Hematopoietic multipotent progenitor cell (in vitro differentiated cells): ENCODE data around the gene PCSK2. TPM values are rescaled to one million over a fixed set of nuclear protein-coding genes. Genes with fewer than 3 reads are reported as not detected.

Experiments used
- DNase-seq, 3 donors: peaks; one replicate each; pipeline ENCODE4 v3.0.0-alpha.2; 2011 to 2015; ENCODE audit warnings: low read depth in 2 of 3, low spot score in 2 of 3
- total RNA-seq: library from RNA; depleted of rRNA; stranded (reverse); fragments of >200 nt; gene quantifications from one replicate; pipeline ENCODE4 v1.2.3, GENCODE V29; 2012

Gene PCSK2
- total RNA-seq, 1 donor = under 0.01 TPM

DNA sequence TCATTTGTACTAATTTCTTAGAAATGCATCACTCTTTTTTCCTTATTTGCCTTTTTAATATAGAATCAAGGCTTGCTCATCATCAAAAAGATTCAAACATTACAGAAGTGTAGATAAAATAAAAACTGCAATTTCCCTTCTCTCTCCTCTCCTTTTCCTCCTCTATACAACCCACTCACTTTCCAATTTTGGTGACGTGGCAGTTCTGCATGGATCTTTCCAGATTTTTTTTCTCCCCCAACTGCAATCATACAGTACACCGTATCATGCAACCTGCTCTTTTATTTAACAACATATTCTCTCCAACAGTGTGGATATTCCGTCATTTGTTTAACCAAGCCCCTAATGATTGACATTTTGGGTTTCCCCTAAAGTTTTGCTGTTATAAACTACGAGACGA lies 163.8 kb downstream of the PCSK2 start:
- no peak for DNase-seq

DNA sequence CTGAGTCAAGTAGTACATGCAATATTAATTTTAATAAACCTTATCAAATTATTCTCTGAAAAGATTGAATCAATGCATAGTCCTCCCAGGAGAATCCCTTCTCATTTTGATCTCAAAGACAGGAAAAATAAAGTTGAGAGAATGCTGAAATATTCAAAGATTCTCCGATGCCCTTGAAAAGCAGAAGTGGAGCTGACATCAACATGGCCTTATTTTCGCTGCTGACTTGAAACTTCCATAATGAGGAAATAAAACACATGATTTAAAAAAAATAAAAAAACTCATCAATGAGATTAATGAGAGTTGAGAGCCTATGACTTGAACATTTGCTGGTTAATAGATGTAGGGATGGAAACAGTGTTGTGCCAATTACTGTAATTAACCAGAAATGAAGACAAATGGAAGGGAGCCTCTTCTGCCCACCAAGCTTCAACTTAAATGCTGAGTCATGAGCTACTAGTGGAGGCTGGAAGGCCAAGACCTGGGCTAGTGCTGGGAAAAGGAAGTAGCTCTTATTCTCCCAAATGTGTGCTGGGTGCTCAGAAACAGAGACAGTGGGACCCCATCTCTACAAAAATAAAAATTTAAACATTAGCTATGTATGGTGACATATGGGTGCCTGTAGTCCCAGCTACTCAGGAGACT lies 164.4 kb downstream of the PCSK2 start:
- no peak for DNase-seq

DNA sequence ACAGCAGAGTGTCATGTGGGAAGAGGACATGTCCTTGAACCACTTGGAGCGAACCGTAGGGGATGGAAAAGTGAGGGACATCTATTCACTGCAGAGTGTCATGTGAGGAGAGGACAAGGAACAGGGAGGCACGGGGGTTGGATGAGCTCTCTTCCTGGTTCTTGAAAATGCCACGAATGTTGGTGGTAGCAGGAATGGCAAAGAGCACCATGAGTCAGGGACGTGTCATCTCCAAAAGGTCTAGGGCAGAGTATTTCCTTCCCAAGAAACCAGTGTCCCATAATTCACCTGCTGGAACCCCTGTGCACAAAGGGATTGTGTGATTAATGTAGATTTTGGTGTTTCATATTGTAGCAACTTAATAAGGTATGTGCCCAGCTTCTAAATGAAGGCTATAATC lies 167.6 kb downstream of the PCSK2 start:
- DNase-seq = no peak

DNA sequence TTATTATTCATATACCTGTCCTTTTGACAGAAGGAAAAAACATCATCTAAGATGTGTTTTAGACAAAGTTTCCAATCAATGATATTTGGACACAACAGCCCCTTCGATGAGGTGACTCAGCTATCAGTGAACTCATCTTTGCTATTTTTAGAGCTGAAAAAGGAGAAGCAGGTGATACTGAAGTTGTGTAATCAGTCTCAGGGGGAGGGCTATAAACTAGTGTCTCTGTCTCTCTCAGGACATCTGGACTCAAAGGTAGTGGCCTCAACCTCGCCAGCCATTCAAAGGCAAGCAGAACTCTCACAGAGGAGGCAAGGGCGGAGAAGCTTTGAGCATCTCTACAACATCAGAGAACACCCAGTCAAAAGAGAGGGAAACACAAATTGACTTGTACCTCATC lies 168.9 kb downstream of the PCSK2 start:
- DNase-seq = no peak

DNA sequence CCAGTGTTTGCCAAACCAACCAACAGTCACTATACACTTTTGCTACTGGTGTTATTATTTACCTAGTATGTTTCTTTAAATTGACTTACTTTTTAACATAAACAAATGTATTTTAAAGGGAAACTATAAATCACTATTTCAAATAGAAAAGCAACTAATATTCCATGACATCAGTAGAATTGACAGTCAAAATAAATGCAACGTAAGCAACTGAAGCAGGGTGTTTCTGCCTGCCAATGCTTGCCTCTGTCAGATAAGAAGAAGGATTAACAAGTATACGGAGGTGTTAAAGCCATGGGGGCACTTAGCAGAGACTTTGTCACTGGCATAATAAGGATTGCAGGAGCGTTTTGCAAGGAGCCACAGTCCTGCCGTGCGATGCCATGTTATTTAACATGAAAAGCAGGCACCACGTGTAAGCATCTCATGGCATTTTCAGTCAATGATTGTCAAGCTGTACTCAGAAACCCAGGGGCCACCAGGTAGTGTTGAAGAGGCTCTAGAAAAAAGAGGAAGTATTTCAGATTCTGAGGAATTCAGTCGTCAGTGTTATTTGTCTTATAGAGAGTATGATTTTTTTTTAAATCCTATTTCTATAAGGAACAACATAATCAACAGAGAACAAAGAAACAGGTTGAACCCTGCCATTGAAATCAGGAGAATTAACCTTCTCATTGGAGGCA lies 172.6 kb downstream of the PCSK2 start:
- no peak for DNase-seq

DNA sequence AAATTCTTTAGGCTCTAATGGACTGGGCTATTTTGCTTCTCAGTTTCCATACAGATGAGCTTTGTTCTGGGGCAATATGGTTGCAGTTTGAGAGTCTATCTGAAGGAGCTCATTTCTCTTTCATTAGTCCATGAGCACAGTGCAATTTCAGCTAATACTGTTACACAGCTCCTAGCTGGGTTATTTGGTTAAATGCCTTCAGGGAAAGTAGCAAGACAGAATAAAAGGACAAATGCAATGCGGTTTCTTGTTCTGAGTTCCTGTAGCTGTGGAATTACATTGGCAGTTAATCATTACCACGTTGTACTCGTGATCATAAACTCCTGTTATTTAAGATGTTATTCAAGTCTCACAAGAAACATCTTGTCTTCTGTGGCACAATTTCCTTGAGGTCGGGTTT lies 176.6 kb downstream of the PCSK2 start:
- no peak for DNase-seq

DNA sequence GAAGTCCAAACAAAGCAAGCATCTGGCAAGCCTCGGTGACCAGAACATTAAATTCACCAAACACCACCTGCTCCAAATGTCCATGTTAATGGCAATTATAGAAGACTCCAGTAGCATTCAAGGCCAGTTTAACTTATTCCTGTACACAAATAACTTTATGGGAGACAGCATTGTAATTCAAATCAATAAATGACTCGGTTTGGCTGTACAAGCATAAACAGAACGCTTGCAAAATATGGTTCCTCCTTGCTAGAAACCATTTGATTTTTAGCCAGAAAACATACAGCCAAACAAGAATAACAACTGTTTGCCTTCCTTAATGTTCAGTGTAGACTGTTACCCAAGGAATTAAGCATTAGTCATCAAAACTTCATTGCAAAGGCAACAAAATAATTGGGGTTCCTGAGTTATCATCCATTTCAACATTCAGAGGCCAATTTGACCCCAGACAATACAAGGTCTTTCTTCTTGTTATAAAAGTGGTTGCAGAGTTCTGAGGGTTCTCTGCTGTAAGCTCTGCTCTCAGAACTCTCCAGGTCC lies 179.3 kb downstream of the PCSK2 start:
- no peak for DNase-seq

DNA sequence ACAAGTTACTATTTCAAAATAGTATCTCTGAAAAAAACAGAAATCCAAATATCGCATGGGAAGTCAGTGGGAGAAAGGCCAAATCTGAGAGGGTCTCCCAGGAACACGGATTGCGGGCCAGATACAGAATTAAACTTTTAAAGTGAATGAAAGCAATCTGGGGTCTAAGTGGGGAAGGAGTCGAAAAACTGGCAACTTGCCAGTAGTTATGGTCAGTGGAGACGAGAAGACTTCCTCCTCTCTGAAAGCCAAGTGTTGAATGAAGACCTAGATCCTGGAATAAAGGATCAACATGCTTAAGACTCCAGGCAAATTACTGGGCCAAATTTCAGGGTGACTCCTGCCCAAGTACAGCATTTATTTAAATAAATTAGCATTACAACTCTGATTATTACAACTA lies 180.7 kb downstream of the PCSK2 start:
- DNase-seq = no peak

DNA sequence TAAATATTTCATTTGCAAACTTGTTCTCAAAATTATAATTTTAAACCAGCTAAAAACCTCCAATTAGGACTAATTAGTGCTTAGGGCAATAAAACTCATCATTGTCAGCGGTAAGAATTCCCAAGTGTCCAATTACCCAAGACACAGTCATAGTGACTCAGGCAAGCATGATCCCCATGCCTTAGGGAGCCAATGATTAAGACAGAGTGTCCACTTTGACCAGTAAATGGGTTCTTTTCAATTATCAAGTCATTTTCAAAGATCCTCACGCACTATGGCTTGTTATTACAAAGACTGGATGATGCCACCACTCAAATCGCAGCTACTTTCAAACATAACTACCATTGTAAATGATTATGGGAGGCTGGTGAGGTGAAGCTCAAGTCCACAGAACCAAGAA lies 190.4 kb downstream of the PCSK2 start:
- DNase-seq = no peak

DNA sequence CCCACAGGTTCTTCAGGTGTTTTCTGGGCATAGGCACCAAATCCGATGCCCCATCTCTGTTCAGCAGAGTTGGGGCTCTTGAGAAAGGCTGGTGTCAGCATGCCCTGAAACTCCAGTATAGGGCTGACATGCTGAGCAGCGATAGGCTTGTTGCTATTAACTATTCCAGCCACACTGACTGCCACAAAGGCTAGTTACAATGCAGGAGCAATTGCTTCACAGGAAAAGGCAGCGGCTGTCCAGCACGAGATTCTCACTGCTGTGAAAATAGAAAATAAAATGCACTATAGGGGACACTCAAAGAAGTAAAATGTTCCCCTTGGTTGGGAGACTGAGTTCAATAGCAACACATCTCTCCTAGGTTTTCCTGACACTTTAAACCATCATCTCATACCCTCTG lies 191.9 kb downstream of the PCSK2 start:
- no peak for DNase-seq

DNA sequence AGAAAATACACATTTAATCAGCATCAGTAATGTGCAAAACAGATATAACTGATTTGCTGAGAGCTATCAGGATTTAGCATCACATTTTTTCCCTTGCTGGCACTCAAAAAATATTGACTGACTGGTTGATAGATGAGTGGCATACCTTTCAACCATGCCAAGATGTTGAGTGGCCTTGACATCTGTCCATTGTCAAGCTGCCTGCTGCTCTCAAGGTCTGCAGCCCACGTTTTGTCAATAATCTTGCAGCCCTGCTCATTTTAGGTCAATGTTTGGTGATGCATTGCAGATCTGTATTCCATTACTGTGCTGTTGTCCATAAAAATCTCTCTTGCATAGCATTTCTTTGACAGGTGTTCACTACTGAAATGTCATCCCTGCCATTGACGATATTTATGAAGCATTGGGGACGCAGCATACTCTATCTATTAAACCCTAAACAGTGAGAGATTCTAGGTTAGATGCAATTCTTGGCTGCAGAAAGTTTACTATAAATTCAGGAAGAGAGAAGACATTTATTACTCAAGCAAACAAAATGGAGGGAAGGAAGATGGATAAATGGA lies 192.7 kb downstream of the PCSK2 start:
- no peak for DNase-seq

DNA sequence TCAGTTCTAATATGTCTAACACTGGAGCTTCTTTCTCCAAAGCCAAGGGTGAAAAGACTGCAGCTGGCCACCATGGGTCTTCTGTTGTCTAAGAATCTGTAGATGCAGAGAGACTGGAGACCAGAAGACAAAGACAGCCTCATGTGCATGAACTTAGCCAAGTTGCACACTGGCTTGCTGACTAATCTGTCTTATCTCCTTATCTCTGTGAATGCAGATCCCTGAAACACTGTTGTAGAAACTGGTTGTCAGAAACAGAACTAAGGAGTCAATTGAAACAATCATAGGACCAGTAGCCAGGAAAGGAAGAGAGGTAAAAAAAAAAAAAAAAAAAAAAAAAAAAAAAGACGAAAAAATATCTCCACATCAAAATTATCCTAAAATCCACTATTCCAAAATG lies 194.7 kb downstream of the PCSK2 start:
- DNase-seq = no peak

DNA sequence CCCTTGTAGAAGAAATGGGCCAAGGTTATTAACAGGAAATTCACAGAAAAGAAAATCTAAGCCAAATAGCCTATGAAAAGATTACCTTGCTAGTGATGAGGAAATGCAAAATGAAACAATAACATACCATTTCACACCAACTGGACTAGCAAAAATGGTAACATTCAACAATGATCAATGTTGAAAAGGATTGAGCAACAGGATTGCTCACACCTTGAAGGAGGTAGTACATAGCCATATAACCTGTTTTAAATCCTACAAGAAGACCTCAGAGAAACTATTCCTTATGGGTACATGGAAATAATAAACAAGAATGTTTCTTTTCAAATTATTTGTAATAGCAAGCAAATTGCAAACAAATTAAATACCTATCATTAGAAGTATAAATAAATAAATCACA lies 196.9 kb downstream of the PCSK2 start:
- no peak for DNase-seq

DNA sequence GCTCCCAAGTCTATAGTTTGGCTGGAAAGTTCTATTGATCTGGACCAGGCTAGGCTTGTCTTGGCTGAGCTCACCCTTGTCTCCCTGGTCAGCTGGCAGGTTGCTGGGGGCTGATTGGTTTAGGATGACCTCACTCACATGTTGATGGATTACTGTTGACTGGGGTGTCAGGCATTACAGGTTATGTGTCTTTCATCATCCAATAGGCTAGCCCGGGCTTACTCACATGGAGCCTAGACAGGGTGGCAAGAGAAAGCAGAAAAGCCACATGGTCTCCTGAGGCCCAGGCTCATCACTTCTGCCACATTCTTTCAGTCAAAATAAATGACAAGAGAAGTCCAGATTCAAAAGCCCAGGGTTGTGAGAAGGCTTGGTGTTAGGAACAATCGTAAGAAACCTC lies 200.8 kb downstream of the PCSK2 start:
- DNase-seq = no peak

DNA sequence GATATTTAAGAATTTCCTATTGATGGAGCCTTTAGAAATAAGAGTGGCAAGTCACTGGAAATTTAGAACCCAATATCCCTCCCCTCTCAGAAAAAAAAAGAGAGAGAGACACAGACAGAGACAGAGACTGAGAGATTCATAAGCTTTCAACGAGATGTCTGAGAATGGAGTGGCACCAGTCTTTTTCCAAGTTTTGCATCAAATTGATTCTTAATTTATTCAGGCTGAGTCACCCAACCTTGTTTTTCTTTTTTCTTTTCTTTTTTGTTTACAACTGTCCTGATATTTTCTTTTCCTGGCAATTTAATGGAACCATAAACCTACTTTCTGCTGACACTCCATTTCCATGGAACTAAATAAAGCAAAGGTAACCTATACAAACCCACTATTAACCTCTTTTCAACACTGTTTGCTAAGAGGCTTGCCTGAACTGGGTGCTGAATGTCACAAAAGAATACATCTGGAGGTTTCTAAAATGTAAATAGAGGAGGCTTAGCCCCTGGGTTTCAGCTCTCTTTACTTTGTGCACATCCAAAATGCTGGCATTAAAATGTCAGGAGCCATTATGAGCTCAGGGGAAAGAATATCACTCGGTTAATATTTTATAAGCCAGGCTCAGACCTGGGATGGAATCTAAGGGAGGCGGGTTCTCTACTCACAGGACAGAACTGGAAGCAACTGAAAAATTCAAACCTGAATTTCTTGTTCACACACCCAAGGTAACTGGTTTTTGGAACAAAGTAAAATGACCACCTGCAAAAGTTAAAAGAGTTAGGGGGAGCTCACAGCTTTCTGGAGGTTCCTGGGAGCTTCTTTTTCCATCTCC lies 203.5 kb downstream of the PCSK2 start:
- DNase-seq = no peak

DNA sequence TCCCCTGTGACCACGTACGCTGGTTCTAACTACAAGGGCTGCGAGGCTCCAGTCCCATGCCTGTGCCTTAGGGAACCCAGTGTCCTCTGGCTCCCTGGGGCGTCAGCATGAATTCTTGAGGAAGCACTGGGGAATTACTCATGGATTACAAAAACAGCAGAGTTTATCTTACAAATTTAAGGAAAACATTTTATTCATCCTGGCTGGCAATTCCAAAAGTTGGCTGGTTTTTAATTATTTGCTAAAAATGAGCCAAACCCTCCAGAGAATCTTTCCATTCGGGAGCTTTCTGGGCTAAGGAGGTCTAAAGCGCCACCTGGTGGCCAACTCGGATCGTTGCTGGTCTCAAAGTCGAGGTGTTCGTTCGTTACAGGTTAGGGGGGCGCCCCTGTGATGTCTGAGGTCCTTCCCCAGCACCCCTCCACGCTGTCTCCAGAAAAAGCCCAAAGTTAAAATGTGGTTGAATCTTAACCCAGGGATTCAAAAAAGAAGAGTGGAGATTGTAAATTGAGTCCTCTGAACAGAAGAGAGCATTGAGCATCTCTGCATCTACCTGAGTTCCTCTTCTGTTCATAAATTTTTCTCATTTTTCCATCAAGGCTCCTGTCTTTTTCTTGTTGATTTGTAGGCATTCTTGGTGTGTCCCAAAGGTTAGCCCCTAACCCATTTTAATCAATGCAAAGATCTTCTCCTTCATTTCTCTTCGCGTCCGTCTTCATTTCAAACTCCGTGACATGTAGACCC lies 205.0 kb downstream of the PCSK2 start:
- peak; percentile 11 to 52 (median 21) for DNase-seq

DNA sequence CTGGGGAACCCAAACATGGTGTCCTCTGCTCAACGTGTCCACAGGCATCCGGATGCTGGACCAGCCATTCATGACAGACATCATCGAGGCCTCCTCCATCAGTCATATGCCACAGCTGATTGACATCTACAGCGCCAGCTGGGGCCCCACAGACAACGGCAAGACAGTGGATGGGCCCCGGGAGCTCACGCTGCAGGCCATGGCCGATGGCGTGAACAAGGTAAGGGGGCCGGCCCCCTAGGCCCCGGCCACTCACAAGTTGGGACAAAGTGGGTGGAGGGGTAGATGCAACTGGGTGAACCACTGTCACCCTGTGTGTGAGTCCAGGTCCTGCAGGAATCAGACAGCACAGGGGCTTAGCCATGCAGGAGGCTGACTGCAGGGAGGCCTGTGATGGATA lies 209.8 kb downstream of the PCSK2 start:
- no peak for DNase-seq

DNA sequence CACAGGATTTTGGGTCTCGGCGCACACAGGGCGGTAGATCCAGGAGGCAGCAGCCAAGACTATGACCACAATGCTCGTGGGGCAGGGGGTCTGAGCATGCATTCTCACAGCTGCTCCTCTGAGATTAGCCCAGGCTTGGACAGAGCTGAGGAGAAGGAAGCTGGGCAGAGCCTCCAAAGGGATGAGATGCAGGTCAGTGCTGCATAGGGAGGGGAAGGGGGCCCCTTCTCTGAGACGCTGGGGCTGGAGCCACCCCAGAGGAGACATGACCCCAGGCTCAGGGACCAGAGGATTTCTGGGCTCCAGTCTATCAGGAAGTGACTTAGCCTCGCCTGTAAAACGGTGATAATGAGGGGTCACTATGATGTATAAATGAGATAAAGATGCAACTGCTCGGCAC lies 210.4 kb downstream of the PCSK2 start:
- DNase-seq = no peak

DNA sequence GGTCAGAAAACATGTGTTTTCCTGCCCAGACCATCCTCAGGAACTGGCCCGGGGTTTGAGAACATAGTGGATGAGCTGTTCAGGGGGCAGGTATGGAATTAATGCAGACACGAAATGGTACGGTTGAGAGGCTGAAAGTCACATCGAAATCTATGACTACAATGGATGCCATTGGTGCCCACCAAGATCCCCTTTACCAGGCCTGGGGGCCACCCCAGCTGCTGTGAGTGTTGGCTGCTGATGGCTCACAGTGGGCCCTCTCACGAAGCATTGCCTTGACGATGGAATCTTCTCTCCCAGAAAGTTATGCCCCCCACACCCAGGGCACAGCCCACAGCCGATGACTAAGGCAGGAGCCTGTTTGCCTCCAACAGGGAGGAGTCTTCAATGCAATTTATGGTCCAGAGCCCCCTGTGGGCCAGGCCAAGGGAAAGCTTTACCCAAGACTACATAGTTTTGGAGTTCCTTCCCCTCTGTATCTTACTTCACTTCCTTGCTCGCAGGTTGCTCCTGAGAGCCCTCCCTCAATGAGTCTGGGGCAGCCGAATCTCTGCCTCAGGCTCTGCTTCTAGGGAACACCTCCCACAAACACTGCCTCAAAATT lies 211.7 kb downstream of the PCSK2 start:
- no peak for DNase-seq

DNA sequence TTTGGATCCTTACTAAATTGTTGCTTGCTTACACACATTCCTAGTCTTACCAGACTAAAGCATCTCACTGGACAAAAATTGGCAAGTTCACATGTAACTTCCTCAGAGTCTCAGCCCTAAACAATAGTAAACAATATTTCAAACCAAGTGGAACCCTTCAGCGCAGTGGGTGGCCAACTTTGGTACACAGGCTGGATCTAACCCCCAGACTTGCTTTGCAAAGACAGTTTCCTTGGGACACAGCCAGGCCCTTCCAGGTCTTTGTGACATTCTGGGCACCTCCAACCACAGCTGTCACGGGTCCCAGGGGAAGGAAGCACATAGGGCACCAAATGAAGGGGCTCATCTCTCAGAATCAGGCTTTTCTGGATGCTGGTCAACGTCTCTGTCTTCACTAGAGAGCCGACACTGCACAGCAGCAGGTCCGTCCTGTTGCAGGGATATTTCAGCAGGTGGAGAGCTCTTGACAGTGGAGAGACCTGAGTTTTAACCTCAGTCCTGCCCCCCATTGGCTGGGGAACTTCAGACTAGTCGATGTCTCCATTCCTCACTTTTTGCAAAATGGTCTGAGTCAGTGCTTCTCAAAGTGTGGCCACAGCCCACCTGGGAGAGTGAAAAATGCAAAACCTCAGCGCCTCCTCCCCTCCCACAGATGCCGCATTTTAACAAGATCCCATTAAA lies 212.9 kb downstream of the PCSK2 start:
- no peak for DNase-seq
